Hepatocyte (in vitro differentiated cells): Measurements from ENCODE around the gene USP2. TPM values are rescaled to one million over a fixed set of nuclear protein-coding genes. Genes with fewer than 3 reads are reported as not detected.

Source experiments
- DNase-seq: peaks from one replicate; pipeline ENCODE4 v3.0.0-alpha.2; 2016; ENCODE audit warnings: low spot score
- H2AFZ ChIP-seq: fragments of 200-600 bp; sonication (generic); 2 replicates; pipeline ENCODE4 v1.6.0; 2016; ENCODE audit warnings: antibody characterized with exemption, mild to moderate bottlenecking
- H3K27ac ChIP-seq: fragments of 200-600 bp; sonication (generic); 2 replicates; pipeline ENCODE4 v1.5.1; 2016; ENCODE audit warnings: mild to moderate bottlenecking
- H3K27me3 ChIP-seq: fragments of 200-600 bp; sonication (generic); 2 replicates; pipeline ENCODE4 v1.6.1; 2016
- H3K36me3 ChIP-seq: fragments of 200-600 bp; sonication (generic); replicated peaks from 2 replicates; pipeline ENCODE4 v1.5.1; 2016; ENCODE audit warnings: low read depth; ENCODE audit not compliant: insufficient read depth
- H3K4me1 ChIP-seq: fragments of 200-600 bp; sonication (generic); 2 replicates; pipeline ENCODE4 v1.5.1; 2016; ENCODE audit warnings: mild to moderate bottlenecking, moderate library complexity; ENCODE audit not compliant: insufficient read depth
- H3K4me2 ChIP-seq: fragments of 200-600 bp; sonication (generic); 2 replicates; pipeline ENCODE4 v1.6.0; 2016
- H3K4me3 ChIP-seq: fragments of 200-600 bp; sonication (generic); 2 replicates; pipeline ENCODE4 v1.5.1; 2016; ENCODE audit warnings: mild to moderate bottlenecking
- H3K79me2 ChIP-seq: fragments of 200-600 bp; sonication (generic); 2 replicates; pipeline ENCODE4 v1.6.0; 2017; ENCODE audit warnings: mild to moderate bottlenecking
- H3K9me2 ChIP-seq: fragments of 200-600 bp; sonication (generic); replicated peaks from 2 replicates; pipeline ENCODE4 v1.6.0; 2017; ENCODE audit warnings: mild to moderate bottlenecking; ENCODE audit not compliant: insufficient read depth
- H3K9me3 ChIP-seq: fragments of 200-600 bp; sonication (generic); 2 replicates; pipeline ENCODE4 v1.5.1; 2016; ENCODE audit warnings: low read depth, mild to moderate bottlenecking
- H4K20me1 ChIP-seq: fragments of 200-600 bp; sonication (generic); 2 replicates; pipeline ENCODE4 v1.6.0; 2016; ENCODE audit warnings: mild to moderate bottlenecking; ENCODE audit not compliant: insufficient read depth, poor library complexity, severe bottlenecking
- EZH2 ChIP-seq: fragments of 200-600 bp; sonication (generic); IDR thresholded peaks from 2 replicates; pipeline ENCODE4 v1.6.1; 2016; ENCODE audit warnings: antibody characterized with exemption, mild to moderate bottlenecking, borderline replicate concordance
- EZH2phosphoT487 ChIP-seq: fragments of 200-600 bp; sonication (generic); IDR thresholded peaks from one replicate; pipeline ENCODE4 v1.6.1; 2018; ENCODE audit warnings: antibody characterized with exemption, mild to moderate bottlenecking, low read depth, moderate library complexity; ENCODE audit not compliant: unreplicated experiment, severe bottlenecking
- WGBS: methylation state at CpG from one replicate; pipeline ENCODE4 v1.1.6; 2016; ENCODE audit warnings: low lambda C conversion rate; ENCODE audit errors: missing lambda C conversion rate; 5-methylcytosine and 5-hydroxymethylcytosine counted together
- polyA plus RNA-seq: library from polyadenylated mRNA; unstranded; fragments of >200 nt; fragmentation: Nextera tagmentation; extraction: Ambion mirVana; gene quantifications from 2 replicates; pipeline ENCODE4 v1.2.1, GENCODE V29; 2016
- total RNA-seq: library from RNA; depleted of rRNA; stranded (reverse); fragments of >200 nt; gene quantifications from 2 replicates; pipeline ENCODE4 v1.2.3, GENCODE V29; 2014
- TF ChIP-seq, protein P1 (sequence below): fragments of 200-600 bp; sonication (generic); IDR thresholded peaks from 2 replicates; pipeline ENCODE4 v1.5.1; 2016; ENCODE audit warnings: antibody characterized with exemption, mild to moderate bottlenecking; ENCODE audit not compliant: poor library complexity

USP2 gene
- total and polyA plus RNA-seq, 2 experiments from 2014 or later = 7.3 to 23.5 TPM

DNA sequence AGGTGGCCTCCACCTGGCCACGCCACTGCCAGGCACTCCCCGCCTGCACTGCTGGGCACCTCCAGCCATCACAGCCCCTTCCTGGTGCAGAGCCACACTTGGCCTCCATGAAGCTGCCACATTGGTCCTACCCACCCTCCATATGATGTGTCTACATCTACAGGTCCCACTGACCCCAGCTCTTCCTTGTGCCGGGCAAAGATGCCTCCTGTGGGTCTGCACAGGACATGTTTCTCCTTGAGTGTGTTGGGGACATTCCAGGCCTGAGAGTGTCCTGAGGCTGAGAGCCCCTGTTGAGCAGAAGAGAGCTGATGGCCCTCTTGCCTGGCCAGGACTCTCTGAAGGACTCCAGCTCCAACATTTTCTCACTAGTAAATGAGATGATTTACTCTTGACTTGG, 34.0 kb upstream of the USP2 start:
- H4K20me1 ChIP-seq = no peaks in the 10 kb centered on the region
- H3K27ac ChIP-seq = no peak overlapping the region
- H3K27me3 ChIP-seq = peaks cover 9% of the 10 kb centered on the region
- no peaks in the 10 kb centered on the region for H3K36me3 ChIP-seq
- WGBS = 100% methylated on average over 3 of the region's 3 CpGs
- H3K4me3 ChIP-seq = no peak overlapping the region
- H3K79me2 ChIP-seq = no peaks in the 10 kb centered on the region
- no peak overlapping the region for H3K4me2 ChIP-seq
- no peak overlapping the region for H2AFZ ChIP-seq
- TF ChIP-seq EZH2phosphoT487 (no peak), EZH2 (no peak)
- TF ChIP-seq, protein P1, sequence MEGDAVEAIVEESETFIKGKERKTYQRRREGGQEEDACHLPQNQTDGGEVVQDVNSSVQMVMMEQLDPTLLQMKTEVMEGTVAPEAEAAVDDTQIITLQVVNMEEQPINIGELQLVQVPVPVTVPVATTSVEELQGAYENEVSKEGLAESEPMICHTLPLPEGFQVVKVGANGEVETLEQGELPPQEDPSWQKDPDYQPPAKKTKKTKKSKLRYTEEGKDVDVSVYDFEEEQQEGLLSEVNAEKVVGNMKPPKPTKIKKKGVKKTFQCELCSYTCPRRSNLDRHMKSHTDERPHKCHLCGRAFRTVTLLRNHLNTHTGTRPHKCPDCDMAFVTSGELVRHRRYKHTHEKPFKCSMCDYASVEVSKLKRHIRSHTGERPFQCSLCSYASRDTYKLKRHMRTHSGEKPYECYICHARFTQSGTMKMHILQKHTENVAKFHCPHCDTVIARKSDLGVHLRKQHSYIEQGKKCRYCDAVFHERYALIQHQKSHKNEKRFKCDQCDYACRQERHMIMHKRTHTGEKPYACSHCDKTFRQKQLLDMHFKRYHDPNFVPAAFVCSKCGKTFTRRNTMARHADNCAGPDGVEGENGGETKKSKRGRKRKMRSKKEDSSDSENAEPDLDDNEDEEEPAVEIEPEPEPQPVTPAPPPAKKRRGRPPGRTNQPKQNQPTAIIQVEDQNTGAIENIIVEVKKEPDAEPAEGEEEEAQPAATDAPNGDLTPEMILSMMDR = no peak
- H3K9me2 ChIP-seq = no peaks in the 10 kb centered on the region
- no peaks in the 10 kb centered on the region for H3K9me3 ChIP-seq
- DNase-seq = no peak
- H3K4me1 ChIP-seq = no peaks in the 10 kb centered on the region

DNA sequence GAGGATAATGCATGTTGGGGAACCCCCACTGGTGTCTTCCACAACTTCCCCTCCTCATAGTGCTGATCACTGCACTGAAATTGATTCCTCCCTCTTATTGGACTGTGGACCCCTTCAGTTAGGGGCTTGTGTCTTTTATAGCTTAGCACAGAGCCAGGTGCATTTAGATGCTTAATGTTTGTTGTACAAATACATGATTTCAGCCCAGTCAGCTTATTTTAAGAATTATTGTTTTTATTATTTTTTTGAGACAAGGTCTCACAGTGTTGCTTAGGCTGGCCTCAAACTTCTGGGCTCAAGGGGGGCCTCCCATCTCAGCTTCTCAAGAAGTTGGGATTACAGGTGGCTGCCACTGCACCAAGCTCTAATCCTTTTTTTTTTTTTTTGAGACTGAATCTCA, 33.2 kb upstream of the USP2 start:
- Histone ChIP-seq H3K9me3 (no peaks in the 10 kb centered on the region), H3K4me3 (no peak overlapping the region), H3K4me2 (no peak overlapping the region), H3K36me3 (no peaks in the 10 kb centered on the region), H3K27ac (no peak overlapping the region), H3K79me2 (no peaks in the 10 kb centered on the region), H2AFZ (no peak overlapping the region), H3K9me2 (no peaks in the 10 kb centered on the region), H4K20me1 (no peaks in the 10 kb centered on the region), H3K27me3 (peaks cover under 1% of the 10 kb centered on the region), H3K4me1 (no peaks in the 10 kb centered on the region)
- TF ChIP-seq, protein P1 = no peak
- TF ChIP-seq EZH2phosphoT487 = no peak
- no peak for TF ChIP-seq EZH2
- no peak for DNase-seq

DNA sequence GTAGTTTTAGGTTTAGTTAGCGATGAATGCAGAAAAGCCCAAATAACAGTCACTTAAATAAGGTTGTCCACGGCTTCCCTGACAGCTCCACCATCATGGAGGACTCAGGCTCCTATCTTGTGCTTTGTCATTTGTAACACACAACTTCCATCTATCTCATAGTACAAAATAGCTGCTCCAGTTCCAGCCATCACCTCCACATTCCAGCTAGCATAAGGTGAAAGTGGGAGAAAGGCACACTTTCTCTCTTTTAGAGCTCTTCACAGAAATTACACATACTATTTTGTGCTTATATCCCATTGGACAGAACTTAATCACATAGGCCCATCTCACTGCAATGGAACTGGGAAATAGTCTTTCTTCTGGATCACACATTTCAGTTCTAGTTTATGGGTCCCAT, 32.8 kb upstream of the USP2 start:
- no peak for TF ChIP-seq EZH2
- TF ChIP-seq EZH2phosphoT487 = no peak
- TF ChIP-seq, protein P1 = no peak
- H3K4me3 ChIP-seq = no peak overlapping the region

DNA sequence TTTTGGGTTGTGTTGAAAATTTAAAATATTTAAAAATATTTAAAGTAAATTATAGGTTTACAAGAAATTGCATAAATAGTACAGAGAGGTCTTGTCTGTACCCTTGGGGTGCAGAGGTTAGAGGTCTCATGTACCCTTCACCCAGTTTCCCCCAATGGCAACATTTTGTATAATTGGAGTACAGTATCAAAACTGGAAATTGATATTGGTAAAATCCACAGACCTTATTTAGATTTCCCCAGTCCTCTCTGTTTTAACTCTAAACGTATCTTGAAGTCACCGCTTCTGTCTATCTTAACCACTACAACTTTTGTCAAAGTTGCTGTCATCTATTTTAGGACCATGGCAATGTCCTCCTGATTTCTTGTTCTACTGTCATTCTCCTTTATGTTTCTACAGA, 30.6 kb upstream of the USP2 start:
- H3K27me3 ChIP-seq = no peaks in the 10 kb centered on the region
- no peaks in the 10 kb centered on the region for H3K9me2 ChIP-seq
- H3K36me3 ChIP-seq = no peaks in the 10 kb centered on the region
- H2AFZ ChIP-seq = no peak overlapping the region
- H3K4me3 ChIP-seq = no peak overlapping the region
- H3K9me3 ChIP-seq = no peaks in the 10 kb centered on the region
- WGBS = 98% methylated on average over 2 of the region's 2 CpGs
- H3K4me1 ChIP-seq = no peaks in the 10 kb centered on the region
- H3K79me2 ChIP-seq = no peaks in the 10 kb centered on the region
- H3K4me2 ChIP-seq = no peak overlapping the region
- TF ChIP-seq EZH2 = no peak
- TF ChIP-seq, protein P1 = no peak
- no peak for TF ChIP-seq EZH2phosphoT487
- no peaks in the 10 kb centered on the region for H4K20me1 ChIP-seq
- no peak overlapping the region for H3K27ac ChIP-seq
- no peak for DNase-seq

More for the DNA sequence above, 32.8 kb upstream of the USP2 start:
- WGBS = 84% methylated on average over 2 of the region's 2 CpGs
- Histone ChIP-seq H3K9me2 (no peaks in the 10 kb centered on the region), H3K27ac (no peak overlapping the region), H3K79me2 (no peaks in the 10 kb centered on the region), H3K4me2 (no peak overlapping the region), H4K20me1 (no peaks in the 10 kb centered on the region), H3K4me1 (no peaks in the 10 kb centered on the region), H3K36me3 (no peaks in the 10 kb centered on the region), H3K27me3 (no peaks in the 10 kb centered on the region), H3K9me3 (no peaks in the 10 kb centered on the region), H2AFZ (no peak overlapping the region)
- no peak for DNase-seq
